CD4-positive, alpha-beta T cell treated with Interleukin-4 for 4 hours (primary cell): ENCODE results near the gene TIGD1.

Experiments
- DNase-seq: peaks from one replicate; pipeline ENCODE4 v3.0.0-alpha.2; 2020

Gene TIGD1

DNA sequence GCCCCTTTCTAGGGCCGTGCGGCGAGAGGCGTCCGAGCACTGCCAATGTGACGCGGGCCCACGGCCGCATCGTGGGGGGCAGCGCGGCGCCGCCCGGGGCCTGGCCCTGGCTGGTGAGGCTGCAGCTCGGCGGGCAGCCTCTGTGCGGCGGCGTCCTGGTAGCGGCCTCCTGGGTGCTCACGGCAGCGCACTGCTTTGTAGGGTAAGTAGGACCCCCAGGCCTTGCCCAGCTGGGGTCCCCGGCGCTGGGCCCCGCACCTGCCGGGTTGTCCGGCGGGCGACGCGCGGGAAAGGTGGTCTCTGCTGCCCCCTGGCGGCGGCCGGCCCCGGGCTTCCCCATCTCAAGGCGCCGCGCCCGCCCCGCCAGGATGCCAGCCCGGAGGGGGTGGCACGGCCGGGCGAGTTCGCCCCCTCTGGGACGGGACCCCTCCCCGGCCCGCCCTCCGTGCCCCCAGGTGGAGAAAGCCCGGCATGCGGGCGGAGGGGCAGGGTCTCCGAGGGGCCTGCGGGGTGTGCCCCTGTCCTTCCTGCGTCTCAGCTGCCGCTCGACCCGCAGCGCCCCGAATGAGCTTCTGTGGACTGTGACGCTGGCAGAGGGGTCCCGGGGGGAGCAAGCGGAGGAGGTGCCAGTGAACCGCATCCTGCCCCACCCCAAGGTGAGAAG lies 28.3 kb downstream of the TIGD1 start:
- DNase-seq = peak; percentile 28

DNA sequence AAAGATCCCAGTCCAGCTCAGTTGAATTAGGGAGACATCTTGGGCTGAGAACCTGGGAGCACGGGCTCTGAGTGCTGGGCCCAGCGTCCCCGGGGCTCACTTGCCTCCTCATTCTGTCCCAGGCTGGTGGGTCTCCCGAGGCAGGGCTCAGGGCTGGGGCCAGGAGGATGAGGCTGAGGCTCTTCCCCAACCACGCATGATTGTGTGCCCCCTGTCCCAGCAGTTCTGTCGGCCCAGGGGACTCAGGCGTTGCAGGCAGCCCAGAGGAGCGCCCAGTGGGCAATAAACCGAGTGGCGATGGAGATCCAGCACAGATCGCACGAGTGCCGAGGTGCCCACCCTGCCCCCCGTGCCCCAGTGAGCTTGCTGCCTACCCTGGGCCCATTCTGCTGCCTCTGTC lies 29.3 kb downstream of the TIGD1 start:
- DNase-seq = no peak

DNA sequence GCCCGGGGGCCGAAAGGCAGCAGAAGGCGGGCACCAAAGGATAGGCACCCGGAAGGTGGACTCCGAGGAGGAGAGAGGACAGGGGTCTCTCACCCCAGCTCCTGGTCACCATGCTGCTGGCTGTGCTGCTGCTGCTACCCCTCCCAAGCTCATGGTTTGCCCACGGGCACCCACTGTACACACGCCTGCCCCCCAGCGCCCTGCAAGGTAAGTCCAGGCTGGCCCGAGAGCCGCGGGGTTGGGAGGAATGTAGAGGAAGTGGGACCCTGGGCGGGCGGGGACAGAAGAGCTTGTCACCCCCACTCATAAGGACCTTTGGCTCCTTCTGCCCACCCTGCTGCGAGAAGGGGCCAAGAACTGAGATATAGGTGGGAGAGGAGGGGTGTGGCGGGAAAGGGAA lies 29.9 kb downstream of the TIGD1 start:
- DNase-seq = no peak

DNA sequence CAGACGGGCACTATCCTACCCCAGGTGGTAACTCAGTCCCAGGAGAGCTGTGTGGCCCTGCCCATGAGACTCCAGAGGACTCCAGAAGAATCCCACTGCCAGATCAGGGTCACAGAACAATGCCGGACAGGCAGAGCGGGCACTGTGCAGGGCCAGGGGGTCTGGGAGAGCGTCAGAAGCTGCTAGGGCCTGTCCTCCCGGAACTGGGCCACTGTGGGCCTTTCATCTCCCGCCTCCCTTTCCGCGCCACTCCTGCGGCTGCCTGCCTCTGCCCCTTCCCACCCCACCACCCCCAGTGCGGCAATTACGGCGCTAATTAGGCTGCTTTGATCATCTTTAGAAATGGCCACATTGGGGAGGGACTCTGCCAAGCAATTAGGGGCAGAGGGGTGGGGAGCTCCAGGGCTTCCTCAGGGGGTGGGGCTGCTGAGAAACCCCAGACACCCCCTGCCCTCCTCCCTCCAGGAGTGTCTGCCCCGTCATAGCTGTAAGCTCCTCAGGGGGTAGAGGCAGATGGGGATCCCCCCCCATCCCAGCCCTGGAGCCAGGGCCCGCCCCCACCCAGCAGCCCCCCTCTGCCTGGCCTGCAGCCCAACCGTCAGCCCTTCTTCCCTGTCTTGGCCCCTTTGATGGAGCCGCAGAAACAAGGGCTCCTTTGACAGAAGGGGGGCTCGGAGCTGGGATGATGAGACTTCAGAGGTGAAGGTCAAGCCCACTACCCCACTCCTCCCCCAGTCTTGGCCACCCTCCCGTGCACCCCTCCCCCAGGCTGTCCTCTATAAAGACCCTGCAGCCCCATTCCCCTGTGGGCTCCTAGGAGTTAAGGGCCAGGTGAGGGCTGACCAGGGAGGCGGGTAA lies 30.5 kb downstream of the TIGD1 start, which contains the start of gene PRSS56:
PRSS56 (plus strand) TSS at position 808 of the 858 bp plus-strand sequence. CDS start 211 bp downstream, outside the sequence.
- DNase-seq = no peak

DNA sequence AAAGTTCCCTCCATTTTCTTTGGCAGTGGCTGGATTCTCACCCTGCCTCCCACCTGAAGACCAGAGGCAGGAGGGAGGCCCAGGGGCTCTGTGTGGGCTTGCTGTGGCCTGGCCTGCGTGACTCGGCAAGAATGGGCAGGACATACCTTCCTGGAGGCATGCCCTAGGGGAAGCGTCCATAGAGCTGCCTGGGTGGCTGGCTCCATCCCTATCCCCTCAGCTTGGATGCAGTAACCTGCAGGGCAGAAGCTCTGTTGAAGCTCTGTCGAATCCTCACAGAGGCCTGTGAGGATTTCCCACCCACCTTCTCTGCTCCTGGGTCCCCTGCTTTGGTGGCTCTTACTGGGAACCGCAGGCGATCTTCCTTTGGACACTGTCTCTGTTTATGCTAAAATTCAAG lies 31.5 kb downstream of the TIGD1 start:
- DNase-seq = no peak

DNA sequence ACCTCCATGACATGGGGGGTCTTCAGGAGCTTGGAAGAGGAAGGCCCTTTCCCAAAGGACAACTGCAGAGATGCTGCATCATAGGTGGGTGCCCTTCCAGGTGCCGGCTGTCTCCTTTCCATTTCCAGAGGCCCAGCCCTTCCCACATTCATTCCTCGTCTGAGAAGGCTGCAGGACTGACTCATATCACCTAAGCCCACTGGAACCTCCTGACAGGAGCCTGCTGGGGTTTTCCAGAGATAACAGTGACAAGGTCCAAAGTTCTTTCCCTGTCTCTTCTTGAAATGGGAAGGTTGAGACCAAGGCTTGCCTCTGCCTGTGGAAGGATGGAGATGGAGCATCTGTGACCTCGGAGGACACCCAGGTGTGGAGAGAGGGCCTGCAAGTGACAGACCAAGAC lies 33.8 kb downstream of the TIGD1 start:
- no peak for DNase-seq

DNA sequence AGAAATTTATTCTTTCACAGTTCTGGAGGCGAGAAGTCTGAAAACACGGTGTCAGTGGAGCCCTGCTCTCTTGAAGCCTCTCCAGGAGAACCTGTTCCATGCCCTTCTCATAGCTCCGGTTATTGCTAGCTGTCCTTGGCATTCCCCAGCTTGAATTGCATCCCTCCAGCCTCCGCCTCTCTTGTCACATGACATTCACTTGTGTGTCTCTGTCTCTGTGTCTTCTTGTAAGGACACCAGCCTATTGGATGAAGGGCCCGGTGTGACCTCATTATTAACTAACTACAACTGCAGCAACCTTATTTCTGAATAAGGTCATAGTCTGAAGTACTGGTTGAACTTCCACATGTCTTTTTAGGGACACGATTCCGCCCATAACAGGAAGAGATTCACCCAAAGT lies 34.7 kb downstream of the TIGD1 start:
- DNase-seq = no peak

DNA sequence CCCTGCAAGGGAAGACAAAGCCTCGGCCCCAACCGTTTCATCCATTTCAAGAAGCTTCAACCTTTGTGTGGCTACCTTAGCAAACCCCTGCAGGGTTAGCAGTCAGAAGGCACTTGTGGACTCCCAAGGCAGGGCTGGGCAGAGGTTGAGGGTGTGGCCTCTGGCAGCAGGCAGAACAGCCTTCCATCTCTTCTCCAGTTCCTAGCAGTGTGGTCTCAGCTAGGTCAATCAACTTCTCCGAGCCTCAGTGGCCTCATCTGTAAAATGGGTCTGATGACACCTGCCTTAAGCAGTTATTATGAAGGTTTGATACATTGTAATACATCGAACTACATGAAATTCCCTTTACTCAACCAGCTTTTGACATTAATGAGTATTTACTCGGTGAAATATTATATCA lies 37.0 kb downstream of the TIGD1 start:
- no peak for DNase-seq

DNA sequence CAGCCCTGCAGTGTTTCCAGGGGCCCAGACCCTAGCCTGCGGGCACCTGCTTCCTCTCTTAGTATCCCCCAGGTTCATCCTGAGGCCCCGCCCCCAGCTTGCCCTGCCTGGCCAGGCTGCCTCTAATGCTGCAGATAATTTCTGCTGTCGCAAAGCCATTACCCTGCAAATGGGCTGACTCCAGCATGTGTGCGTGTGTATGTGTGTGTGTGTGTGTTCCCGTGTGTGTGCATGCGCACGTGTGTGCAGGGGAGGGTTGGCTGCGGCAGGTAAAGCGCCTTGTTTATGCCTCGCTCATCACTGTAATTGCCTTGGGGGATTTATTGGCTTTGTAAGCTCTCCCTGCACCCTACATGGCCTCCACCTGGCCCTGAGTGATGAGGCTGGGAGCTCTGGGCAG lies 37.8 kb downstream of the TIGD1 start:
- no peak for DNase-seq

DNA sequence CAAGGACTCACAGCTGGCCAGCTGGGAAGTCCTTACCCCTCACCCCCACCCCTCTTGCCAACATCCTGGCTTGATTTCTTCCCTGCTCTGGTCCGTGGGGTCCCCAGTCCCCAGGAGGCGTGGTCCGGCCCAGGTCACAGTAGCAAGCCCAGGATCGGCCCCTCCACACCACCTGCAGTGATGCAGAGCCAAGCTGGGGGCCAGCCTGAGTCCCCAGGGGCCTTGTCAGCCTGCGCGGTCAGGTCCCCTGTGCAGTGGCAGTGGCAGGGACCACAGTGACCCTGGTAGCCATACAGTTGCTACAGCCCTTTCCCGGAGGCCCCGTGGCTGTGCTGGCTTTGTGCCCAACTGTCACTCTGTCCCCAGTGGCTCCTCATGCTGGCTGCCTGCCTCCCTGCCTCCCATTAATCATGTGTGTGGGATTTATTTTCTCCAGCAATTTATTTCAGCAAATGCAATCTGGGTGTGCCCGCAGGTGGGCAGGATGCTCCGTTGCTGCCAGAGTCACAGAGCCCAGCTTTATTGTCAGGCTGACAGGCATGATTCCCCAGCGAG lies 38.9 kb downstream of the TIGD1 start:
- no peak for DNase-seq

DNA sequence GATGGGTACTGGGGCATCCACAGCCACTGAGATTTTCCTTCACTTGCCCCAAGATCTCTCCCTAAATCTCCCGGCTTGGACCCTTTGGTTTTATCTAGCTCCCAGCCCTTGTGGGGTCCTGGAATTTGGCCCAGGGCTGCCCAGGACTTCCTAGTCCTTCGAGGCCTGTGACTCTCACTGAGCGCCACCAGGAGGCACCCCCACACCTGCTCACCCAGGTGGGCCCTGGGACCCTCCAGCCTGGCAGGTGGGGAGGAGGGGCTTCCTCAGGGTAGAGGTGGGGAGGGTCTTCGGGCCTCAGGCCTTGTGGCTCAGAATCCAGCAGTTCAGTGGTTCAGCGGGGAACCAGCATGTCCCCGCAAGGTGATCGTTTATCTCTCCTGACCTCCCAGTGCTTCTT lies 42.1 kb downstream of the TIGD1 start:
- no peak for DNase-seq

DNA sequence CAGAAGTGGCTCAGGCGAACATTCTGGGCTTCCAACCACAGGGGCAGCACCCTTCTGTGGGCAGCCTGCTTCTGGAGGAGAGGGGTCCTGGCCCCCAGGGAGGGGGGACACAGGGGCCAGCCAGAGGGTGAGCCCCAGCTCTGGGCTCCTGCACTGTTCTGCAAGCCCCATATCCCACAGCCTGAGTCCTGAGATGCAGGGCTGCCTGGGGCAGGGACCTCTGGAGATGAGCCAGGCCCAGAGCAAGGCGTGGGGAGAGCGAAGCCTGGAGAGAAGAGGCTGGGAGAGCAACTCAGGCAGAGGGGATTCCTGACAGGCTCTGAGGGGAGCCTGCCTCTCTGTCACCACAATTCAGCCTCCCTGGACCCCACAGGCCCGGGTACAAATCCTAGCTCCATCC lies 43.6 kb downstream of the TIGD1 start:
- DNase-seq = no peak

DNA sequence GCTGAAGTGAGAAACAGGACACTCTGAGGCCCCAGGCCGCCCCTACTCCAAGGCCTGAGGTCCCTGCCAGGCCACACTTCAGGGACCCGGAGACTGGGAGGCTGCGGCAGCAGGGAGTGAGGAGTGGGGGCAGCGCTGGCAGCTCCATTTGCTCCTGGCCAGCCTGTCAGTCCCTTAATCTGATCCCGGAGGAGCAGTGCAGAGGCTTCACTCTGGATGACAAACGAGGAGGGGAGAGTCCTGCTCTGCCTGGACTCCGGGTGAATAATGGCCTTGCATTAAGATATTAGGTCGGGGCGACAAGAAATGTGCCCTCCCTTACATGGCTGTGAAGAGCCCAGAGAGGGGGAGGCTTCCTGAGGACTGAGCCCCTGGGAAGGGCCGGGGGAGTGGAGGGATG lies 44.5 kb downstream of the TIGD1 start:
- DNase-seq = no peak

DNA sequence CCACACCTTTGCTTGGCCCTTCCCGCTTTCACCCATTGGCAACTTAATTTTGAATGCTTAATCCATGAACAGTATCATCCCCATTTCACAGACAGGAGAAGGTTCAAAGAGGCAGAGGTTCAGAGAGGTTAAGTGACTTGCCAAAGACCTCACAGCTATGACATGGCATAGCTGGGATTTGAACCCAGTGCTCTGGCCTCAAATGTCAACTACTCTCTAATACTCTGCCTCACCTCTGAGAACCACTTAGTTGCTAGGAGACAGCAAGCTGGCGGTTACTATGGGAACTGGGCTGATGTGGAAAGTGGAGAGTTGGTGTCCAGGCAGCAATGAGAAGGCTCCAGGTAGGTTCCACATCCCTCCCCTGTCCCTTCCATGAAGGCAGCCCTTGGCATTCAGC lies 45.9 kb downstream of the TIGD1 start:
- DNase-seq = no peak

DNA sequence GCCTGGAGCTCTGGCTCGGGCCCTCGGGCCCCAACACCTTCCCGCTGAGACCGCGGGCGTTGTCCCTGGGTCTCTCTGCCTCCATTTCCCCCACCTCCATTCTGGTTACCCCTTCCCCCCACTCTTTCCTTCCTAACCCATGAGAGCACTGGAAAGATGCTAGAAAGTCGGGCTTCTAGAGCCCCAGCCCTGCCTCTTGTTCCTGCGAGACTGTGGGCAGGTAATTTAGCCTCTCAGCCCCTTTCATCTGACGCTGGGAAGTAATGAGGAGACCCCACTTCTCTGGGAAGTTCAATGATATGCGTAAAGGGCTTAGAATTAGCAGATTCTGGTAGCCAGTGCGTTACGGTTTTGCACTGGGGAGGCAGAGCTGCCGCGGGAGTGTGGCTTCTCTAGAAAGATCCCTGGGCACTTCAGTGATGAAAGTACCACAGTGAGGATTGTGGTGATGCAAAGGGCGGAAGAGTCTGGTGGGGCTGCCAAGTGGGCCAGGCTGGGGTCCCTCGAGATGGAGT lies 46.5 kb downstream of the TIGD1 start:
- DNase-seq = no peak

DNA sequence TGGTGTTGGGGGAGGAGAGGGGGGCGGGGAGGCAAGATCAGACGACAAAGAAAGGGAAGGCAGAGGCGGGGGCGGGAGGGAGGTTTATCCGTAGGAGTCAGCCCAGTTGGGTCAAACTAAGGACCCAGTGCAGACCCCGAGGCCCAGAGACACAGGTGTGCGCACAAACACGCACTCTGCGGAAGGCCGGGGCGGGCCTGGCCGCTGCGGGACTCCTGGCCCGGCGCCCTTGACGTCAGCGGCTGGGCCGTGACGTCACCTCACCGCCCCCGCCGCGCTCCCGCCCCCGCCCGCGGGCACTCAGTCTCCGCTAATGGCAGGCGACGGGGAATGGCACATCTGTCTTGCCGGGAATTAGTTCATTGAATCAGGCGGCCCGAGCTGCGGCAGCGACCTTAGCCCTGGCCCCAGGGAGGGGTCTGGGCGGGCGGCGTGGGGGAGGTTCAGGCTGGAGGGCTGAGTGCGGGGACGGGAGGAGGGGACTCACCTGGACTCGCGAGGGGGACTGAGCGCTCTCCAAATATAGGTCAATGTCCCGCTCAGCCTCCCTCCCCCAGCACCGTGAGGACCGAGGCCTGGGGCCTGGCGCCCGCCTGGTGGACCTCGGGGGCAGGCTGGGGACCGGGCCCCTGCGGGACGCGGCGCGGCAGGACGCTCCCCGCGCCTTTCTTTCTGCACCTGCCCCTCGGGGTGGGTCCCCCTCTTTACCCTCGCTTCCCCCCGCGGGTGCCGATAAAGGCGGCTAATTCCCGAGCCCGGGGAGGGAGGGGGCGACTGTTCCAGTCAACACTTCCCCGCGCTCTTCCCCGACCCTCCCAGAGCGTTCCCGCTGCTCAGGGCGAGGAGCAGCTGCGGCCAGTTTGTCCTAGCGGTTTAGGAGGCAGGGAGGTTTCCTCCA lies 47.2 kb downstream of the TIGD1 start:
- no peak for DNase-seq

DNA sequence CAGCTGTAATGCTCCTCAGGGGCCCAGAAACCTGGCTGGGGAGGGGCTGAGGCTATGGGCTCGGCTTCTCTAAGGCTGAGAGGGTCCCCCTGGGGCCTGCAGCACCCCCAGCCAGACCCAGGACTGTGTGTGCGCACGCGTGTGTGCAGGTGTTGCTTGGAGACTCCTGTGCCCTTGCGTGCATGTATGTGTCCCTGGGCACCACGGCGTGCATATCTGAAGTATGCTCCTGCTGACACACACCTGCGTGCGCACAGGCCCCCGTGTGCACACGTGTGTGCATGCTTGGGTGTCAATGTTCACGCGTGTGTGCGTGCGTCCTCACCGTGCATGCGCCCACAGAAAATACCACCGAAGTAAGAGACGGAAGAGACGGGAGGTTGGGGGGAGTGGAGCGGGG lies 47.8 kb downstream of the TIGD1 start:
- DNase-seq = no peak

DNA sequence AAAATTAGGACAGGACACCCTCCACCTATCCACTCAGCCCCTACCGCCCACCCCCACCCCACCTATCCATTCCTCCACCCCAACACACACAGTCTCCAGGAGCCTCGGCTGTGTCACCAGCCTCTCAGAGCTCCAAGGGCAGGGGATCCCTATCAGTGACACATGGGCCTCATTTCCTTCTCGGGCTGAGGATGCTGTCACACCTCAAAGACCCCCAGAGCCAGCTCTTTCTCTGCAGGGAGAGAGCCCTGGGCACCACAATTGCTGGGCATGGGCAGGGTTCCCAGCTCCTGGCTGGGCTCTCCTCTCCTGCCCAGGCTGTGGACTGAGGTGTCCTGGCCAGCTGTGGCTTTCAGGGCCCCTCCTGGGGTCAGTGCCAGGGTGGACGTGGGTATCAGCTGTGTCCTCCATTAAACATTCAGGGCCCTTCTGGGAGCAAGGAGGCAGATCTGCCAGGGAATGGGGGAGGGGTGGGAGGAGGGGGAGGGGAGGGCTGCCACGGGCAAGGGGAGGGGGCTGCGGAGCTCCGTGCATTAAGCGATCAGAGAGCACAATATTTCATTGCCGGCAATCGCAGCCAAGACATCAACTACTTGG lies 48.5 kb downstream of the TIGD1 start:
- DNase-seq = no peak

DNA sequence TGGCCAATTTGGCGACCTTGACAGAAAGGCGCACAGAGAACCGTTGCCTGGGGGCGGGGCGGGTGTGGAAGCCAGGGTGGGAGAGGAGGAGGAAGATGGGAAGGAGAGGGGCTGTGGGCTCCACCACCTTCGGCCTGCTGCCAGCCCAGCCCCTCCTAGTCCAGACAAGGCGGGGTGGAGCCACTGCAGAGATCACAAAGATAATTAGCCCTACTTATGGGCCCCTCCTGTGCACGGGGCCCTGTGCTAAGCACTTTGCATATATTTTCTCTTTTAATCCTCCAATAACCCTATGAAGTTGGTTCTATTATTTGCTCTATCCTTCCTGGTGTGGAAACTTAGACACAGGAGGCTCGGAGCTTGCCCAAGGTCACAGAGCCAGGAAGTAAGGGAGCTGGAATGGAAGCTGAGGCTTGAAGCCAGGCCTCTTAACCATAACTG lies 49.0 kb downstream of the TIGD1 start:
- no peak for DNase-seq

DNA sequence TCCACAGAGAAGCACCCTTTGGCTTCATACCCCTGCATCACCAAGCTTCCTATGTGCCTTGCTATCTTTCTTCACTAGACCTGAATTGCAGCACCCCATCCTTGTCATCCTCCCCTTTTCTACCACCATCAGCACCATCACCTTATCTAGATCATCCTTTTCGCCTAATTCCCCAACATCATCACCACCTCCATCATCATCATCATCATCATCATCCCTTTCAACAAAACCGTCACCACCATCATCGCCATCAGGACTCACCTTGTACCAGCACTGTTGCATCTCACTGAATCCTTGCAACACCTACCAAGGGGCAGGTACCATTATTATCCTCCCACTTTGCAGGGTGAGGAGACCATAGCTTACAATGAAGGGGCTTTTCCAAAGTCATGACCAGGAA lies 51.9 kb downstream of the TIGD1 start:
- no peak for DNase-seq
